ENCODE data around the gene FASN.

GRCh38 chr17:82036634-82037091 lies 61.4 kb downstream of the FASN start:
- TF ChIP-seq CTCF (conservative IDR thresholded peaks at IDR 0.05) (no peak), ZFX (IDR thresholded peaks at IDR 0.05) (no peak)
